Cerebellar nuclear complex (tissue), 1 donor: ENCODE results near the gene HAUS3.

Experiments
- DNase-seq, 2 experiments: peaks; one replicate each; lab custom pipeline; 2025; lab: John Stamatoyannopoulos, UW

The HAUS3 gene

DNA sequence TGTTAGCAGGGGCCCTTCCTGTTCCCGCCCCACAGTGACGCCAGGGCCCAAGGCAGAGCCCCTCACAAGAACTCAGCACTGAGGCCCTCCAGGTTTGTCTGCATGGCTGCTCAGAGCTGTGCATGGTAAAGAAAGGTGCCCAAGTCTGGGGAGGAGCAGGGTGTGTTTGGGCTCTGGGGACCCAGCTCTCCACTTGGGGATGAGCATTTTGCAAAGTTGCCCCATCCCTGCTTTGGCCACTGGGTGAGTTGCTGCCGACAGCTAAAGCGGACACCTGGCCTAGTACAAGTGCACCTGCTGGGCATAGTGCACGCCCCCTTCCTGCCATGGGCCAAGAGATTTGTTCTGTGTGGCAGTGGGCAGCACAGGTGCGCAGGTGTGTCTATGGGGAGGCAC is 22.0 kb upstream of the HAUS3 start:
- DNase-seq, result no peak

- DNase-seq, result no peak
Observed at GRCh38 chr4:2262944-2263250, 21.0 kb upstream of the HAUS3 start.

DNA sequence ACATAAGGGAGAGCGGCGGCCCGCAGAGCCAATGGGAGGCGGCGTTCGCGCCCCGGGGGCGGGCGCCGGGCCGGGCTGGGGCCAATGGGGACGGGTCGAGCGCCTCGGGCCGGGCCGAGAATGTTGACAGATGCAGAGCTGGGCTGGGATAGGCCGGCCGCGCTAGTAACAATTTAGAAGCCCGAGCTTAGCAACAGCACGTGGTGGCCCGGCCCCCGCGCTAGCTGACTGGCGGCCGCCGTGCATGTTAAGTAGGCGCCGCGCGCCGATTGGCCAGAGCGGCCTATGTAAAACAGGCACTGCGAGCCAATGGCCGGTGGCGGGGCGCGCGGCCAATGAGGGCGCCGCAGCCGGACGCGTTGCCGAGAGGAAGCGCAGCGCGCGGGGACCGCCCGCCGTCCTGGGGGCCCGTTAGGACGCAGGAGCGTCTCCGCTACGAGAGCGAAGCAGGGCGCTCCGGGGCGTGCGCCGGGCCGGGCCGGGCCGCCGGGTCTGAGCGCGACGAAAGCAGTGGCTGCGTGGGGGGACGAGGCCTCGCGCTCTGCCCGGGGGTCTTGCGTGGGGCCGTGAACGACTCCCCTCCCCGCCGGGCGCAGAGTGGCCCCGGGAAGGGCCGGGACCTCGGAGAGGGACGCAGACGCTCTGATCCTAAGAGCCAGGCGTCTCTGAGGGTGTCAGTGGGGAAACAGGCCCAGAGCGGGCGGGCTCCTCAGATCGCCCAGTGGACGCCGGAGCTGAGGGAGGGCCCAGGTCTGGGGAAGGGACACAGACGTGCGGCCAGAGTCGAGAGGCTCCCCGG is 20.4 kb upstream of the HAUS3 start:
- peak; percentile 86 to 98 for DNase-seq

DNA sequence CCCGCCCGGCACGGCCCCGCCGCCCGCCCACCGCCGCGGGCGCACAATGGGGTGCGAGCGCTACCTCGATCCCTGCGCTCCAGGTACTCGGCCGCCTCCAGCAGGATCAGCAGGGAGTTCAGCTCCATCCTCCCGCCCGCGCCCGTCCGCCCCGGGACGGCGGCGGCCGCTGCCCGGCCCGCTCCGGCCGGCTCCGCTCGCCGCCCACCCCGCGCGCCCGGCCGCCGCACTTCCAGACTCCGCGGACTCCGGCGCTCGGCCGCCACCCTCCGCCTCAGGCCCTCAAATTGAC is 19.9 kb upstream of the HAUS3 start, which contains the start of gene MXD4:
TSS of gene MXD4 (minus strand) at position 257 of the 292 bp plus-strand sequence. CDS start at position 128, 129 bp downstream.
- no peak for DNase-seq

GRCh38 chr4:2261110-2261852 is 19.4 kb upstream of the HAUS3 start:
- no peak for DNase-seq

DNA sequence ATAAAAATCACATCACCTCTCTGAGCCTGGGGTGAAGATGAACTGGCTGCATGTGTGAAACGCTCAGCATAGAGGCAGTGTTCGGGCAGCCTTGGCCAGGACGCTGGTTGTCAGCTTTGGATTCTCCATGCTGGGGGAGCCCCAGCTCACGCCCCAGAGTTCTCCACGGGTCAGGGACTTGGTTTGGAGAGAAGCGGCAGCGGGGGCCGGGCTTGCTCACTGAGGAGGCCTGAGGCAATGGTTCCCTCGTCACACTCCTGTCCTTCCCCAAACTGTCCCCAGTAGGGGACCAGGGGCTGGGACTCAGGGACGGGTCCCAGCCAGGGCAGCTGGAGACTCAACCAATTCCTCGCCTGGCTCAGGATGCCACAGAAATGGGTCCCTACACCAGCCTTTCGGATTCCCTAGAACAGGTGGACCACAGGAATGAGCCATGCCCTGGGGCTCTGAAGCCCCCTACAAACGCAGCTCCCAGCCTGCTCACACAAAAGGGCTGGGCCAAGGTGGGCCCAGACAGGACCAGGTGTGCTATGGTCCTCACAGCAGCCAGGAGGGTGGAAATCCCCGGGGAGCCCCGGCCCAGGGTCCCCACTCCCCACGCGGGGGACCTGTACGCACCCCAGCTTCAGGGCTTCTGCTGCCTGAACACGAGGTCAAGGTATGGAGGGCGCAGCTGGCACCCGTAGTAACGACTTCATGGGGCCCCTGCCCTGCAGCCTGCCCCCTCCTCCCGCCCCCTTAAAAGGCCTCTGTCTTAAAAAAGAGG is 18.6 kb upstream of the HAUS3 start:
- no peak for DNase-seq

GRCh38 chr4:2259541-2260343 is 17.8 kb upstream of the HAUS3 start:
- no peak for DNase-seq

DNA sequence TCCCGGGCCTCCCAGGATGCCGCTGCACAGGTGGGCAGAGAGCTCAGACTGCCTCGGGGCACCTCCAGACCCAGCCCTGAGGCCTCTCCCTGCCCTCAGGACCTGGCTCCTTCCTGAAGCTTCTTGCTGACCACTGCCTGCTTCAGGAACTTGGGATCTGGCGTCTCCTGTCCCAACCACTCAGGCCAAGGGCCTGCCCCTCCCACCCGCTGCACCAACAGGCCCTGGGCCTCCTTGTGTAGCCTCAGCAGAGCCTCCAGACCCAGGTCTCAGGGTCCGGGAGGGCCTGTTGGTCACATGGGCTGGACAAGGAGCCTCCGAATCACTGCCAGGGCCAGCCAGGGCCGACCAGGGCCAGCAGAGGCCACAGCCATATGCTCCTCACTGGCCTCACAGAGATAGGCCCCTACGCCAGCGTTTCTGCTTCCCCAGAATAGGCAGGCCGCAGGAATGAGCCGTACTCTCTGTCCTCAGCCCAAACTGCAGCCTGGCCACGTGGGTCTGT is 17.2 kb upstream of the HAUS3 start:
- DNase-seq, result no peak

DNA sequence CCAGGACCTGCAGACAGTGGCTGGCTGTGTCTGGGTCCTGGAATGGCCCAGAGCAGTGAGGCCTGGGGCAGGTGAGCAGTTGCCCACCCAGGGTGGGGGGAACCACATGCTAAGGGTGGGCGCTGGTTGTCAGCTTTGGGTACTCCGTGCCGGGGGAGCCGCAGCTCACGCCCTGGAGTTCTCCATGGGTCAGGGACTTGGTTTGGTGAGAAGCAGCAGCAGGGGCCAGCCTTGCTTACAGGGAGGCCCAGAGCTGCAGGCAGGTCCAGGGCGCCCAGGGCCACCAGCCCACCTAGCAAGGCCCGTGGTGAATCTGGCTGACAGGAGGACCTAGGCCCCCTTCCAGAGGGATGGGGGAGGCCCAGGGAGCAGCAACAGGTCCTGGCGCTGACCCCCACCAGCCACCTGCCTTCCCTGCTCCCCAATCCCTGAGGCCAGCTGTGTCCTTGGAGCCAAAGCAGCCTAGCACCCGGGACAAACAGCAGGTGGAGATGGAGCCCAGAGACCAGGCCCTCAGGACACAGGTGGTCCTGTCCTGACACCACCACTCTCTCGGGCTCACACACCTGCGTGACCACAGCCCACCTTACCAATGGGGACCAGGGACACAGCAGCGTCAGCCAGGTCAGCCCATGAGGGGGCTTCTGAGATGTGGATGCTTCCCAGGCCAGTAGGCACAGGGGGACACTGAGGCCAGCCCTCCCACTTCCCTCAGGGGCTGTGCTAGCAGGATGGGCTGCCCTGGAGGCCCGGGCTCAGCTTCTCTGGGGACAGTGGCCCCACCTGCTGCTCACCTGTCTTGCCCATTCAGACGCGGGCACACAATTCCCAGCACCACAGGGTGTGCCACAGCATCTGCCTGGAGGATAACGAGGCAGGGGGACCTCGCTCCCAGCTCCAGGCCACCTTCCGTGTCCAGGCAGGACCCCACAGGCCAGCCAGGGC is 16.4 kb upstream of the HAUS3 start:
- no peak for DNase-seq

- no peak for DNase-seq
Observed at GRCh38 chr4:2257361-2258081, 15.6 kb upstream of the HAUS3 start.

DNA sequence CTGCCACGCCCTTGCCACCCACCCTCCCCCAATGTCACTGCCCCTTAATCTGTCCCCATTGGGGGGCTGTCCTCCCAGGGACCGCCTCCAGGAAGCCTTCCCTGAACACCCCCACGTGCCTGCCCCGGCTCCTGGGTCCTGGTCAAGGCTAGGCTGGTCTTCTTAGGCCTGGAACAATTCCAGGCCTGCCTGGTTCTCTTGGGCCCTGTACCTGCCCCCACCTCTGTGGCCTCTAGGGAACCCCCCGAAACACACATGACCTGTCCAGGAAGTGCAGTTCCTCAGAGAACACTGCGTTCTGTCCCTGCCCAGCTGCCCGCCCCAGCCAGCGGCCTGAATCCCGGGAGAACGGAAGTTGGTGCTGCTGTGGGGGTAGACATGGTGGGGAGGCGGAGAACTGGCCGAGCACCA is 14.9 kb upstream of the HAUS3 start:
- DNase-seq, result no peak

DNA sequence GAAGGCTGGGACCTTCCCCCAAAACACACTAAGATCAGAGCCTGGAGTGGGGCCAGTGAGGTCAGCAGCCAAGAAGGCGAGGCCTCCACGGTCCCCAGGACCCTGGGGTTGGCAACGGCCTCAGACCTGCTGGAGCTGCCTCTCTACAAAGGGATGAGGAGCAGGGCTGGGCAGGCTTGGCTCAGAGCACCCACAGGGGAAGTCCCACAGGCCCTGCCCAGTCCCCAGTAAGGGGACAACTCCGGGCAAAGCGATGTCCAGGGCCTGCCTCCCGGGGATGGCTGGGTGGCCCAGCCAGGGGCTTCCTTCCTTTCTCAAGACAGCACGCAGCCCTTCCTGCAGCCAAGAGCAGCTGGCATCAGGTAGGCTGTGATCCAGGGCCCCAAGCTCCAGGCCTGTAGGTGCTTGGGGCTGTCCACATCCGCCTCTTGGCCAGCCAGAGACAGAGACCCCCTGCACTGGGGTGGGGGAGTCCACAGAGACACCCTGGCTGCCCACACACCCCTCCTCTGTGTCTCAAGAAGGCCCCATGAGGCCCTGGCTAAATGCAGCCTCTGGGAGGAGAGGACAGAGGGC is 14.3 kb upstream of the HAUS3 start:
- no peak for DNase-seq

DNA sequence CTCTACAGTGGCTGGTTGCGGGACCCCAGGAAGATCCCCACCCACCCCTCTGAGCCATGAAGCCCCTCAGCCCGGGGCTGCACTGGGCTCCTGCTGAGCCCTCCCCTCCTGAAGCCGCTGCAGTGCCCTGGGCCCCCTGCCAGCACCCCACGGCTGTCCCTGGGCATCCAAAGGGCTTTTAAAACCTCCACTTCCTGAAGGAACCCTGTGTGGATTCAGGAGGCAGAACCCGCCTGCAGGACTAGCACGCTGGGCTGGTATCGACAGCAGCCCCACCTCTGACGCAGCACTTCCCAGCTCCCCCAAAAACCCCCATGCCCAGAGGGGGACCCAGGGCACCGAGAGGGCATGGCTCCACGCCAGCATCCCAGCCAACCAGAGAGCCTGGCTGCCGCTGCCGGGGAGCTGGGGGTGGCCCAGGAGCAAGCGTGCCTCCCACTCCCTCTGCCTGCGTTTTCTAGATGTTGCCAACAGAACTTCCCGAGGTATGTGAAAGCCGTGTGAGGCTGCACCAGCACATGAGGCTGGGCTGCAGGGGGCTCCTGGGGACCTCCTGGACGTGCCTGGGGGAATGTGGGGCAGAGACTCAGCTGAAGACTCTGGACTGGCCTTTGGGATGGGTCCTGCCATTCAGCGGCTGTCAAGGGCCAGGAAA is 13.7 kb upstream of the HAUS3 start:
- DNase-seq, result peak; percentile 24 to 35

DNA sequence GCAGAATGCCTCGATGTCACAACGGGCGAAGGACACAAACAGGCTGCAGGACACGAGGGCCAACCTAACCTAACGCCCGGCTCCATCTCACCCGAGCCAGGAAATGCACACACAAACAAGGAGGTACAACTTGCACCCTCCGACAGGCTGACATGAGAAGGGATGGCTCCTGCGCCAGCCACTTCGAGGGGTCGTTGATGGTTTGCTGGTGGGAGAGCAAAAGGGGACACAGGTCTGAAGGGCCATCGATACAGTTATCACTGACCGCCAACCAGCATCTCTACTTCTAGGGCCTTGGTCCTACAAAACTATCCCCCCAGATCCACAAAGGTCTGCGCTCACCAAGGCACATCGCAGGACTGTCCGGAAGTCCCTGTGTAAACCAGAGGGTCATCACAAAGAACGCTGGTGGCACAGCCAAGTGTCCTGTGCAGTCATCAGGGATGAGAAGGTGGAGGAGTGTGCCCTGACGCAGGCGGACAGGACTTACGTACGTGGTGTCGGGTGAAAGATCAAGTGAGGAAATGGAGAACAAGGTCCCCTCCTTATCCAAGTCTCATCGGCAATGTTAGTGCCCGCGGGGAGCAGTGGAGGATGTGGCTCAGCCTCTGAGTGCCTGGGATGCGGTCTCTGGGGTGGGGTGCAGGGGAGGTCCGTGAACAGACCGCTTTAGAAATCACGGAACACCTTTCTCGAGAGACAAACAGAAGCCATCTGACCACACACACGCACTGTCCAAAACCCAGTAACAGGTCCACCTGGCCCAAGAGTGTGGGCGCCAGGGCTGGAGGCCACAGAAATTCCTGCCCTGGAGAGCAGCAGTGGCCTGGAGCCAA is 13.0 kb upstream of the HAUS3 start:
- DNase-seq, result peak in 1 of 2 experiments; percentile 19

GRCh38 chr4:2253160-2254084 is 11.5 kb upstream of the HAUS3 start:
- DNase-seq, result no peak

DNA sequence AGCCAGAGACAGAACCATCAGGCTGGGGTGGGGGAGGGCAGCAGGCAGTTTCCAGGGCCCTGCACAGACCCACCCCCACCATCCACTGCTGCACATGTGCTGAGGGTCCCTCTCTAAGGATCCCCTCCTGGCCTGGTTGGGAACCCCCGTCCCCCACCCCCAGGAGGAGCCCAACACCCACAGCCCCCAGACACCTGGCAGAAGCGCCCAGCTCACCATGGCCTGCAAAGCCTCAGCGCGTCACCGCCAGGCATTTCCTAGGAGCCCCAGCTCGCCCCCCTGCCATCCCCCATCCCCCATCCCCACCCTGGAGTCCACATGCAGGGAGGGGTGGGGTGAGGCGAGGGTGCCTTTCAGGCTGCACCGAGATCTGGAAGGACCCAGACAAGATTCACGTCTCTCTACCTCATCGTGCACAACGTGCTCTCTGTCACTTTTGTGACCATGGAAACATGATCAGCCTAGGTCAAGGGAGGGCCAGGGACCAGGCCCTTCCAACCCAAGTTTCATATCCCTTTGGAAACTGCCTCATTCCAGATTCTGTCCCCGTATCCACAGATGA is 10.7 kb upstream of the HAUS3 start:
- no peak for DNase-seq
